Activated CD8-positive, alpha-beta memory T cell treated with anti-CD3 and anti-CD28 coated beads, Interleukin-2, amount 10 ng/mL, durations not matched to agents 7 days and 5 days (primary cell): Measurements from ENCODE around the gene GRIK1. TPM values are rescaled to one million over a fixed set of nuclear protein-coding genes. Genes with fewer than 3 reads are reported as not detected.

Source experiments
- ATAC-seq: fragments of 150-1000 bp; cut with Tn5 transposase; one replicate; pipeline ENCODE4 v1.10.0; 2021; ENCODE audit warnings: moderate library complexity
- CTCF ChIA-PET: fragments of 350-600 bp; sonication (Branson Sonifier 250); formaldehyde crosslinking; loops from one replicate; lab custom pipeline; 2021; ENCODE audit warnings: antibody characterized with exemption; lab: Charles Lee
- DNase-seq: peaks from one replicate; pipeline ENCODE4 v3.0.0-alpha.2; 2020
- H3K27ac Mint-ChIP-seq: one replicate; pipeline ENCODE4 v1.8.0; 2021; ENCODE audit warnings: mild to moderate bottlenecking, mixed read lengths
- H3K27me3 Mint-ChIP-seq: one replicate; pipeline ENCODE4 v1.8.0; 2021; ENCODE audit warnings: mixed read lengths
- H3K36me3 Mint-ChIP-seq: one replicate; pipeline ENCODE4 v1.8.0; 2021; ENCODE audit warnings: mild to moderate bottlenecking, mixed read lengths
- H3K4me1 Mint-ChIP-seq: one replicate; pipeline ENCODE4 v1.8.0; 2021; ENCODE audit warnings: mixed read lengths
- H3K4me3 Mint-ChIP-seq: one replicate; pipeline ENCODE4 v1.8.0; 2021; ENCODE audit warnings: mild to moderate bottlenecking, moderate library complexity, mixed read lengths
- H3K9me3 Mint-ChIP-seq: one replicate; pipeline ENCODE4 v1.8.0; 2022; ENCODE audit warnings: low read depth, mixed read lengths
- total RNA-seq, 2 experiments: library from RNA; stranded (reverse); gene quantifications; one replicate each; pipeline ENCODE4 v1.2.3, GENCODE V29; 2021

Gene GRIK1
- total RNA-seq, 2 experiments from 2014 or later: not detected

DNA sequence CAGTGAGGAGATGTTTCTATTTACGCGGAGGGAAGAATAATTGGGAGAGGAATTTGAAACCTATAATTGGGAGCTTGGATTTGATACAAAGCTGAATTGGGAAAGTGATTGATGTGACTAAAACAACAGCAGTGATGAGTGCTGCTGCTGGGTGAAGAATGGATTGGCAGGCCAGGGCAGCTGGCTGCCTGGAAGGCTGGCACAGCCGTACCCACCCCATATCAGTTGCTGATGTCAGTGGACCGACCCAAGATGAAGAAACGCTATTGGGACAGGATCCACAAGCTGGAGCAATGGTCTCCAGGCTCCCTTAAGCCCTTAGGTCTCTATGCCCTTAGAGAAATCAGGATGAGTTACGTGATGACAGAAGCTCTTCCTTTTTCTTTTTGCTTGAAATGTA, 47.4 kb downstream of the GRIK1 start:
- CTCF ChIA-PET: no interaction called here
- no peak for ATAC-seq
- H3K4me3 Mint-ChIP-seq: no peak overlapping the region

DNA sequence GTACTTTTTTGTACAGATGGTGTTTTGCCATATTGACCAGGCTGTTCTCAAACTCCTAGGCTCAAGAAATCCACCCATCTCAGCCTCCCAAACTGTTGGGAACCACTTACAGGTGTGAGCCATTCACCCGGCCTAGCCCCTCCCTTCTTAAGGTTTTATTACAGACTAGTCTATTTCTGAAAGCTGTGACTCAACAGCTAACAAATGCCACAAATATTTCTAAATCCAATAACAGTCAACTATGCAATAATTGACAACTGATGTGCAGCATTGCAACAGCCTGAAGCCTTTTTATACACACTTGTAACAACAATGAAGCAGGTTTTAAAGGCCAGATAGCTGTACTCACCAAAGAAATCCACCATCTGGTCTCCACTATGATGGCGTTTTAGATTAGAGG, 51.4 kb downstream of the GRIK1 start:
- Mint-ChIP-seq H3K4me1 (no peaks in the 10 kb centered on the region), H3K27me3 (no peaks in the 10 kb centered on the region), H3K36me3 (no peaks in the 10 kb centered on the region), H3K27ac (no peak overlapping the region), H3K4me3 (no peak overlapping the region), H3K9me3 (peaks cover 2% of the 10 kb centered on the region)
- DNase-seq: no peak
- CTCF ChIA-PET: interaction anchor here (2.1 kb wide), 1 partner anchor 9 kb away, joined by 4 read pairs; no protein-coding TSS in a partner anchor
- no peak for ATAC-seq

More for the DNA sequence above, 47.4 kb downstream of the GRIK1 start:
- H3K27ac Mint-ChIP-seq: no peak overlapping the region
- peaks cover 2% of the 10 kb centered on the region for H3K9me3 Mint-ChIP-seq
- no peaks in the 10 kb centered on the region for H3K36me3 Mint-ChIP-seq
- no peak for DNase-seq
- no peaks in the 10 kb centered on the region for H3K27me3 Mint-ChIP-seq
- H3K4me1 Mint-ChIP-seq: no peaks in the 10 kb centered on the region

DNA sequence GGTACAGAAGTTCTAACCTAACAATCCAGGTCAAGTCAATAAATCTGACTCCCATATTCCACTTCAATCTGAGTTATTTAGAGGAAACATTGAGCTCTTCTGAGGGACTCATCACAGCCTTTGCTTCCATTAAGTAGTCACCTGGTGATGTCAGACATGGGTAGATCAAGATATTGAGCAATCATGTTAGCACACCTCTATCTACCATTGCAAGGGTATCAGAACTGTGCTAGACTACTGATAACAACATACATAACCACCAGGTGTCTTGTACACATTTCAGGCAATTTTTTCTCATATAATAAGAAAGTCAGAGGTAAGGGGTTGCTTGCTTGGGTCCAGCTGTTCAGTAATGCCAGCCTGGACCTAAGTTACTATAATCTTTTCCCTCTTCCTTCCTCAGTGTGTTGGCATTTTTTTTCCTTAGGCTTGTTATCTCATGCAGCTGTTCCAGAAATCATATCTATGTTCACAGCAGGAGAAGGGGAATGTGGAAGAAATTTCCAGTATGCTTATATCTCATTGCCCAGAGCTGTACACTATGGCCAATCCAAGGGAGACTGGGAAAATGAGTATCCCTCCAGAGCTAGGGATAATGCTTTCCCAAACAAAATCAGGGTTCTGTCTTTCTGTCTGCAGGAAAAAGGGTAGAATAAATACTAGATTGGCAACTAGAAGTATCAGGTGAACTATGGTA, 52.3 kb downstream of the GRIK1 start:
- Mint-ChIP-seq H3K36me3 (no peaks in the 10 kb centered on the region), H3K4me3 (no peak overlapping the region), H3K9me3 (peaks cover 2% of the 10 kb centered on the region), H3K27ac (no peak overlapping the region), H3K27me3 (no peaks in the 10 kb centered on the region), H3K4me1 (no peaks in the 10 kb centered on the region)
- CTCF ChIA-PET: interaction anchor here (2.1 kb wide), 1 partner anchor 9 kb away, joined by 4 read pairs; no protein-coding TSS in a partner anchor
- ATAC-seq: no peak
- DNase-seq: no peak

DNA sequence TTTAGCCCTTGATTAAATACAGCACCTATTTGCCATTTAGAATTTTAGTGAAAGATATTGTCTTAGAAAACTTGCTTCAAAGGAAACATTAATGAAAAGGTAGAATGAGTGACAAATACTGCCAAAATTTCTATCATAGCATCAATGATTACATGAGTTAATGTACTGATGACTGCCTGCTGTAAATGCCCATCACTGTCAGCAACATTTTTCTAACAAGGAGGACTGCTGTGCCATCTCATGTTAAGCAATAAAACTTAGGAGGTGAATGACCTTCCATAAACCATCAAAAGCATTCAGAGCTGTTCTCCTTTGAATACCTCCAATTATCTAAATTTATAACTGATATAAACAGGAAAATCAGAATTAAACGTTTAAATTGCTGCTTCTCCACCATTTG, 54.3 kb downstream of the GRIK1 start:
- H3K9me3 Mint-ChIP-seq: no peaks in the 10 kb centered on the region
- H3K27me3 Mint-ChIP-seq: no peaks in the 10 kb centered on the region
- no peaks in the 10 kb centered on the region for H3K36me3 Mint-ChIP-seq
- CTCF ChIA-PET: no interaction called here
- no peak overlapping the region for H3K4me3 Mint-ChIP-seq
- H3K4me1 Mint-ChIP-seq: no peaks in the 10 kb centered on the region
- no peak overlapping the region for H3K27ac Mint-ChIP-seq
- ATAC-seq (no peak), DNase-seq (no peak)

DNA sequence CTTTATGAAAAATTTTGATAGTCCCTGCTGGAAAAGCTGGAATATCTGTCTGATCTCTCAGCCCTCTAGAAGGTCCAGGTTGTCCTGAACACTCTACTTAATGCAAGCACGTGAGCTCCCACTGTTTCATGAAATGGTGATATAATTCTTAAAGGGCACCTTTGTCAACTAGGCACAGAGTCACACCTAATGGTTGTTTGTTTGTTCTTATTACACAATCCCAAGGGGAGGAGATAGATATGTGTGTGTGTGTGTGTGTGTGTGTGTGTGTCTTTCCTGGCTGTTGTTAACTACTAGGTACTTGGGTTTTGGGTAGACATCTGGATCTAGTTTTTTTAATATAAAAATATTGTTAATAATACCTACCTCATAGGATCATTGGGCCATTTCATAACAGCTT, 63.9 kb downstream of the GRIK1 start:
- Mint-ChIP-seq H3K4me1 (no peaks in the 10 kb centered on the region), H3K36me3 (no peaks in the 10 kb centered on the region), H3K9me3 (no peaks in the 10 kb centered on the region), H3K4me3 (no peak overlapping the region), H3K27ac (no peak overlapping the region), H3K27me3 (no peaks in the 10 kb centered on the region)
- no peak for ATAC-seq
- CTCF ChIA-PET: no interaction called here
- DNase-seq: no peak

DNA sequence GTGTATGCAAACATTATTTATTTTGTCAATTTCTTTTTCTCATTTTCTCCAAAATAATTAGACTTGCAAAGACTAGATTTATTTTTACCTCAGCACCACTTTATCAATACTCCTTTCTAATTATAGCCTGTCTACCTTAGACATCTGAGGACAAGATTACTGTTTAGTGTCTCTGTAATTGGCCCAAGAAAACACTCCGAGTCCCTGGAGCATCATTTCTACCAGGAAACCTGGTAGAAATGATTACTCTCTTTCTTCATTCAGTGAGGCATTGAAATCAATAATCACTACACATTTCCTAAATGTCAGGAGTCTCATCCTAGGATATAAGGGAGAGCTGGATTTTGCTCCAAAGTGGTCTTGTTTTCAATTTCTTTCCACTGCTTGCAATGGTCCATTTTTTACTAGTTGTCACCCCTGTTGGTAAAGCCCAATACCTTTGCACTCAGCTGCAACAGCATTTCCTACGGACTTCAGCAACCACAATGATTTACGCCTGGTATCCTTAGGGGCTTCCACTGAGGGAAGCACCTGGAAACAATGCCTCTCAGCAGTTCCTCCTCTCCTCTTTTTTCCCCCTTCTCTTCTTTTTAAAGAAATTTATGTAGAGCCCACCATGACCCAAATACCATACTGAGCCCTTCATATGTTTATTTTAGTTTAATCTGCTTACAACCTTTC, 64.6 kb downstream of the GRIK1 start:
- CTCF ChIA-PET: no interaction called here
- Mint-ChIP-seq H3K27ac (no peak overlapping the region), H3K4me1 (no peaks in the 10 kb centered on the region), H3K27me3 (no peaks in the 10 kb centered on the region), H3K36me3 (no peaks in the 10 kb centered on the region), H3K4me3 (no peak overlapping the region), H3K9me3 (no peaks in the 10 kb centered on the region)
- DNase-seq (no peak), ATAC-seq (no peak)

DNA sequence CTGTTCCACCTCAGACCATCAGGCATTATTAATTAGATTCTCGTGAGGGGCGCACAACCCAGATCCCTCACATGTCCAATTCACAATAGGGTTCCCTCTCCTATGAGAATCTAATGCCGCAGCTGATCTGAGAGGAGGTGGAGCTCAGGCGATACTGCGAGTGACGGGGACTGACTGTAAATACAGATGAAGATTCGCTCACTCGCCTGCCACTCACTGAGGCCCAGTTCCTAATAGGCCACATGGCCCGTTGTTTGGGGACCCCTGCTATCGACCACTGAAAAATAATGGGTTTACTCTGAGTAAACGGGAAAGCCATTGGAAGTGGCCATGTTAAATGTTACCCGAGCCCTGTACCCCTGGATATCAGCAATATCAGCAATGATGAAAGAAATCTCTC, 65.9 kb downstream of the GRIK1 start:
- Mint-ChIP-seq H3K4me3 (no peak overlapping the region), H3K36me3 (no peaks in the 10 kb centered on the region), H3K27me3 (no peaks in the 10 kb centered on the region), H3K27ac (no peak overlapping the region), H3K9me3 (no peaks in the 10 kb centered on the region), H3K4me1 (no peaks in the 10 kb centered on the region)
- no peak for ATAC-seq
- CTCF ChIA-PET: no interaction called here
- no peak for DNase-seq

DNA sequence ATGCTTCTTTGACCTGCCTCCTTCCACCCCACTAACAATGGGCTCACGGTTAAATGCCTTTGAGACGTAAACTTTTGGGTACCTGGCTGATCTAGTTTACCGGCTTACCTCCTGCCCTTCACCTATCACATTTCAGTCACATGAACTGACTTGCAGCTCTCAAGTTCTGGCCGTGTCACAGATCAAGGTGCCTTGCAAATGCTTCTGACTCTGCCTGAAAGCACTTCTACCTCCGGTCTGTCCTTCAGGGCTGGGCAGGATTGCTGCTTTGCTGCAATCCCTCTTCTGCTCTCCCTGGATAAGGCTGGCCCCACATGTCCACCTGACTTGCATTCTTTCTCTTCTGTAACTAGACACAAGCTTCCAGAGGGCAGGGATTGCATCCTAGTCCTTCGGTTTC, 69.0 kb downstream of the GRIK1 start:
- no peaks in the 10 kb centered on the region for H3K4me1 Mint-ChIP-seq

DNA sequence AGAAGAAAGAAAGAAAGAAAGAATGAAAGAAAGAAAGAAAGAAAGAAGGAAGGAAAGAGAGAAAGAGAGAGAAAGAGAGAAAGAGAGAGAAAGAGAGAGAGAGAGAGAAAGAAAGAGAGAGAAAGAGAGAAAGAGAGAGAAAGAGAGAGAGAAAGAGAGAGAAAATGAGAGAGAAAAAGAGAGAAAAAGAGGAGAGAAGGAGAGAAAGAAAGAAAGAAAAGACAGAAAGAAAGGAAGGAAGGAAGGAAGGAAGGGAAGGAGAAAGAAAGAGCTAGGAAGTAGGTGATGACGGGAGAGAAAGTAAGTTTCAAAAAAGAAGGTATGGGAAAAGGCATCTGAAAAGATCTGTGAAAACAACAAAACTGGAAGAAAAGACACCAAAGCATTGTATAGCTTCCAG, 72.0 kb downstream of the GRIK1 start:
- ATAC-seq (no peak), DNase-seq (no peak)
- H3K27ac Mint-ChIP-seq: no peak overlapping the region
- CTCF ChIA-PET: interaction anchor here (0.5 to 0.9 kb wide), 2 partner anchors 13 to 1869 kb away, joined by 3 to 4 read pairs; no protein-coding TSS in a partner anchor
- H3K4me1 Mint-ChIP-seq: no peaks in the 10 kb centered on the region
- H3K9me3 Mint-ChIP-seq: no peaks in the 10 kb centered on the region
- no peak overlapping the region for H3K4me3 Mint-ChIP-seq
- no peaks in the 10 kb centered on the region for H3K27me3 Mint-ChIP-seq
- H3K36me3 Mint-ChIP-seq: no peaks in the 10 kb centered on the region

More for the DNA sequence above, 69.0 kb downstream of the GRIK1 start:
- Mint-ChIP-seq H3K36me3 (no peaks in the 10 kb centered on the region), H3K4me3 (no peak overlapping the region), H3K9me3 (no peaks in the 10 kb centered on the region), H3K27me3 (no peaks in the 10 kb centered on the region), H3K27ac (no peak overlapping the region)
- ATAC-seq: no peak
- CTCF ChIA-PET: no interaction called here
- no peak for DNase-seq

DNA sequence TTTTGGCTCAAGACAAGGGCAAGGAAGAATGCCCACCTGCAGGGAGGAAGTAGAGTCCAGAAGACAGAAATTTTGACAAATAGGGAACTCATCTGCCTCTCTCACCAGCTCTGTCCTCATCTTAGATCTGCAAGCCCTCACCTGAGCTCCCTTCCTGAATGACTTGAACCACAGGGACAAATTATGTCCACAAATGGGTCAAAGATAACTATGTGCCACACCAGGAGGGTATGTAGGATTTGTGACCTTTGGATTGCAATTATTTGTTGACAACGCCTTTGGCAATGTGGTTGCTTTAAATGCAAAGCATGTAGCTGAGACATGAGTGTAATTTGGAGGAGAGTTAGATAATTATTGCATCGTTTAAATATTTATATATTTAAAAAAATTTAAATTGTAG, 79.5 kb downstream of the GRIK1 start:
- no peak for ATAC-seq
- Mint-ChIP-seq H3K4me1 (no peaks in the 10 kb centered on the region), H3K27me3 (no peaks in the 10 kb centered on the region), H3K4me3 (no peak overlapping the region), H3K27ac (no peak overlapping the region), H3K9me3 (no peaks in the 10 kb centered on the region), H3K36me3 (no peaks in the 10 kb centered on the region)
- DNase-seq: no peak
- CTCF ChIA-PET: interaction anchor here (1.0 kb wide), 1 partner anchor 11 kb away, joined by 3 read pairs; no protein-coding TSS in a partner anchor

DNA sequence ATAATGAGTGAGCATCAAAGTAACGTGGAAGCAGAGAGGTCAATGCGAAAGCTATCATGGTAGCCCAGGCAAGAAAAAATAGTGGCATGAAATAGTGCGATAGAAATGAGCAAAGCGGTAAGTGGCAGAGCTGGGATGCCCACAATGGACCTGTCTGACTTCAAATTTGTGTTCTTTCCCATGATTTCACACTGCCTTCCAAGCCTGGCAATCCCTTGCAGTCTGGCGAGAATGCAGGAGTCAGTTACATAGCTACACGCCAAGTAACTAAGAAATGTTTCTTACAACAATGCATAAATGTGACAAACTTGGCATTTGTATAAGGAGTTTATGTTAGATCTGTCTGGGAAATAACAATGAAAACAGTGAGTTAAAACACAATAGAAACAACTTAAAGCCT, 82.6 kb downstream of the GRIK1 start:
- H3K4me3 Mint-ChIP-seq: no peak overlapping the region
- H3K36me3 Mint-ChIP-seq: no peaks in the 10 kb centered on the region
- no peaks in the 10 kb centered on the region for H3K9me3 Mint-ChIP-seq
- no peak overlapping the region for H3K27ac Mint-ChIP-seq
- CTCF ChIA-PET: no interaction called here
- no peaks in the 10 kb centered on the region for H3K4me1 Mint-ChIP-seq
- ATAC-seq (no peak), DNase-seq (no peak)
- H3K27me3 Mint-ChIP-seq: no peaks in the 10 kb centered on the region

DNA sequence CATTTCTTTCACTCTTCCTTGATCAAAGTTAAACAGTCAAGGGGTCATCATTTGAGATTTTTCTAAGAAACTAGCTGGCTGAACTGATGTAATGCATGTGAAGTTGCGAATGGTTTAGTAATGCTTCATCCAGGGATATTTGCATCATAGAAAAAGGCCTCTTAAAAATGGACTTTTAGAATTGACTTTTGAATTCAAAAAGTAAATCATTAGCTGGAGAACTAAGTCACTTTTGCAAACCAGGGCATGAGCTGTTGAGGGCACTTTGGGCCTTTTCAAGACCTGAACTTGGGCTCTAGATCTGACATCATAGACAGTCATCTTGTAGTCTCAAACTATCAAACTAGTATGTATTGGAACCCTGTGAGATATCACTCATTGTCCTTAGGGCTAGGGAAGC, 85.0 kb downstream of the GRIK1 start:
- Mint-ChIP-seq H3K4me1 (no peaks in the 10 kb centered on the region), H3K27ac (no peak overlapping the region), H3K27me3 (no peaks in the 10 kb centered on the region), H3K9me3 (no peaks in the 10 kb centered on the region), H3K36me3 (no peaks in the 10 kb centered on the region), H3K4me3 (no peak overlapping the region)
- DNase-seq (no peak), ATAC-seq (no peak)
- CTCF ChIA-PET: interaction anchor here (1.3 kb wide), 1 partner anchor 13 kb away, joined by 3 read pairs; no protein-coding TSS in a partner anchor

DNA sequence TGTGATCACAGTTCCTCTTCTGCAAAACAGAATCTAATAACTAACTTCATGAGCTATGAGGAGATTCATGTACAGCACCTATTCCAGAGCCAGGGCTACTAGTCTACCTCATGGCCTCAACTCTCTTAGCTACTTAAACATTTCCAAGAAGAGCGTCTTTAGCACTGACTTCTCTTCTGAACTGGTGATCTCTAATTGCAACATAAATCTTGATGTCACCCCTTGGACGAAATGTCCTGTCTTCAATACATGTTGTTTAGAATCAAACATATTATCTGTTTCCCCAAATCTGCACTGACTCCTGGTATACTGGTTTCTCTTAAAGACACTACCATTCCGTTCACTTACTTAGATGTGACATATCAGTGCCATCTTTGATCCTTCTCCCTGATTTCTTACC, 88.2 kb downstream of the GRIK1 start:
- Mint-ChIP-seq H3K4me3 (no peak overlapping the region), H3K27ac (no peak overlapping the region), H3K9me3 (no peaks in the 10 kb centered on the region), H3K36me3 (no peaks in the 10 kb centered on the region), H3K4me1 (no peaks in the 10 kb centered on the region), H3K27me3 (no peaks in the 10 kb centered on the region)
- DNase-seq (no peak), ATAC-seq (no peak)
- CTCF ChIA-PET: no interaction called here

DNA sequence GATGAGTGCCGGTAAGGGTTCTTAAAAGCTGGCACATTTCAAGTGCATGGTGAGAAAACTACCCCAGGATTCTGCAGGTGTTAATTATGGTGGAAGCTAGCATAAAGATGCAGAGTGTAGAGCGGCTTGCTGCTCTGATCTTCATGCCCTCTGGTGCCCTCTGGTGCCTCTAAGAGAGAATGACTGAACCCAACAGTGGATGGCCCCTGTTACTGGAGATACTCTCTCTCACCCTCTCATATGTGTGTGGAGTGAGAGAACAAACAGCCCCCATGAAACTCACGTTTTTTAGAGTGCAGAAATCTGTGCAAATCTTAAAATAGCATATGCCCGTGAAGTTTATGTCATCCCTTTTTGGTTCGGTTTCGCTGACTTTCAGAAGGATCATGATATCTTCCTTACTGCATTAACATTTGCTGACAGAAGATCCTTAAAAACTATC, 90.0 kb downstream of the GRIK1 start:
- peak; percentile 75 for ATAC-seq
- Mint-ChIP-seq H3K27me3 (no peaks in the 10 kb centered on the region), H3K4me1 (no peaks in the 10 kb centered on the region), H3K9me3 (no peaks in the 10 kb centered on the region), H3K27ac (no peak overlapping the region), H3K4me3 (no peak overlapping the region), H3K36me3 (no peaks in the 10 kb centered on the region)
- CTCF ChIA-PET: interaction anchor here (0.7 to 1.0 kb wide), 5 partner anchors 10 to 374 kb away, joined by 3 to 6 read pairs (median 3); no protein-coding TSS in a partner anchor
- peak; percentile 59 for DNase-seq
